Measurements from ENCODE around the gene TIMM29. TPM values are rescaled to one million over a fixed set of nuclear protein-coding genes. Genes with fewer than 3 reads are reported as not detected.

Gene TIMM29
- 24.0 and 32.7 TPM in 2 replicates for total RNA-seq

DNA sequence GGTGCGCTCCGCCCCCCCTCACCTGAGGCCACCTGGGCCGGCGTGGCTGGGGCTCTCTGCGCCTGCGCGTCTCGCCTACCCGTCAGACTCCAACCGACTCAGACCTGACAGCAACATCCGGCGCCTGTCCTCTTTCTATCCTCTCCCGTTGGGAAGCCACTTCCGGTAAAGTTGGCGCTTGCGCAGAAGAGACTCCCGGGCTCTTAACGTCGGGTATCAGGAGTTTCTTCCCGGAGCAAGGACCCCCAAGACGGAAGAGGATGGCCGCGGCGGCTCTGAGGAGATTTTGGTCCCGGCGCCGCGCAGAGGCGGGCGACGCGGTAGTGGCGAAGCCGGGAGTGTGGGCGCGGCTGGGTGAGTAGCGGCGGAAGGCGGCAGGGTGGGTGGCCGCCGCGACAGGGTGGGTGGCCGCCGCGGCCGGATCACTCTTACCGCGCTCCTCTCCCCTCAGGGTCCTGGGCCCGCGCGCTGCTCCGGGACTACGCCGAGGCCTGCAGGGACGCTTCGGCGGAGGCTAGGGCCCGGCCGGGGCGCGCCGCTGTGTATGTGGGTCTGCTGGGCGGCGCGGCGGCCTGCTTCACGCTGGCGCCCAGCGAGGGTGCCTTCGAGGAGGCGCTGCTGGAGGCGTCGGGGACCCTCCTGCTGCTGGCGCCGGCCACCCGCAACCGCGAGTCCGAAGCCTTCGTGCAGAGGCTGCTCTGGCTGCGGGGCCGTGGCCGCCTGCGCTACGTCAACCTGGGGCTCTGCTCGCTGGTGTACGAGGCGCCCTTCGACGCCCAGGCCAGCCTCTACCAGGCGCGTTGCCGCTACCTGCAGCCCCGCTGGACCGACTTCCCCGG, at the start of gene TIMM29, which contains the start of gene YIPF2:
Gene TIMM29 (plus strand): TSS at position 249 of the 839 bp plus-strand sequence. CDS start 12 bp downstream, at position 261.
Gene YIPF2 (minus strand): TSS at position 77 of the 839 bp plus-strand sequence. CDS start 229 bp downstream, outside the sequence.
- DNase-seq (ENCODE audit: low read depth in 2 of 2), result peak; percentile 97 to 98

DNA sequence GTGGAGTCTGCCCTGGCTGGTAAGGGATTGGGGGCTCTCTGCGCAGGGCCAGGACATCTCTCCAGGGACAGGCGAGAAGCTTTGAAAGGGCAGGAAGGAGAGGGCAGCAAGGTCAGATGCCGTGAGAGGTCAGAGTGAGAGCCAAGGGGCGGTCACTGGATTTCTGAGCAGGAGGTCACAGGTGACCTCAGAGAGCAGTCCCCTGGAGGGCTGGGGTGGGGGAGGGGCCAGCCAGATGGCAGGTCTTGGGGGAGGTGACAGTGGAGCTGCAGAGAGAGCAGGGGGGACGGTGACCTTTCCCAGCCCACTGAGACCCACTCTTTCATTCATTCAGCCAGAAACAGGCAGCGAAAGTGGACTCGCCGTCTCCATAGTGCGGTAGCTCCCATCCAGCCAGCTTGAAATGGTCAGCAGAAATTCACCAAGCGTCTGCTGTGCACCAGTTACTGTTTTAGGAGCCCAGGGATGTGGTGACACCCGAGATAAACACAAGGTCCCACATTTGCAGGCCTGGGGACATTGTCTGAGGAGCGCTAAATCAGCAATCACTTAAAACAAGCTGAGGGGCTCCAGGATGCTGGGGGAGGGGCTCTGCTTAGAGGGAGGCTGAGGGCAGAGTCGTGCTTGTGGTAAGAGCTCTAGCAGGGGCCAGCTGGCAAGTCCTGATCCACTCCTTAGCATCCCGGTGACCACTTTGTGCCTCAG, 47.1 kb upstream of the TIMM29 start:
- DNase-seq (ENCODE audit: low read depth in 2 of 2), result no peak

DNA sequence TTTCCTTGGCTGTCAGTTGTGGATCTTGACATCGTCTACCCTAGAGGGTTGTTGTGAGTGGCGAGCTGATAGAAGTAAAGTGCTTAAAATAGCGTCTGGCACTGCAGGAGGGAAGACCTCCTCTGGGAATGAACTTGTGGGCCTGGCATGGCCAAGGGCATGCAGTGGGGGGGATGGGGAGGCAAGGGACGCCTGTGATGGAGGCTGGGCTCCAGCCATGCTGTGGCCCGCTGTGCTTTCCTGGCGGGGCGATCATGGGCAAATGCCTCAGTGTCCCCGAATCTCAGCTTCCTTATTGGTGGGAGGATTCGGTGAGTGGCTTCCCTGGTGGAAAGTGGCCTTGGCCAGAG, 46.5 kb upstream of the TIMM29 start:
- DNase-seq (ENCODE audit: low read depth in 2 of 2), result no peak

DNA sequence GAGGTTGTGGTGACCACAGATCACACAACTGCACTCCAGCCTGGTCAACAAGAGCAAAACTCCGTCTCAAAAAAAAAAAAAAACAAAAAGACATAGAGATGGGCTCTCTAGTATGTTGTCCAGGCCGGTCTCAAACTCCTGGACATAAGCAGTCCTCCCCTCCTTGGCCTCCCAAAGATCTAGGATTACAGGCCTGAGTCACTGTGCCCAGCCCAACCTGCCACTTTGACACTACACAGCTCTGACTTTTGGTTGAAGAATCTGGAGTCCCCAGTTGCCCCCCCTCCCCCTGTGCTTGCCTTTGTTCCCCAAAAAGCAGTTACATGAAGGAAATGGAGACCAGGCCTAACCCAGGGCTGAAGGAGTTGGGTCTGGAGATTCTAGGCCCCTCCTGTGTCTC, 44.3 kb upstream of the TIMM29 start:
- no peak for DNase-seq (ENCODE audit: low read depth in 2 of 2)

DNA sequence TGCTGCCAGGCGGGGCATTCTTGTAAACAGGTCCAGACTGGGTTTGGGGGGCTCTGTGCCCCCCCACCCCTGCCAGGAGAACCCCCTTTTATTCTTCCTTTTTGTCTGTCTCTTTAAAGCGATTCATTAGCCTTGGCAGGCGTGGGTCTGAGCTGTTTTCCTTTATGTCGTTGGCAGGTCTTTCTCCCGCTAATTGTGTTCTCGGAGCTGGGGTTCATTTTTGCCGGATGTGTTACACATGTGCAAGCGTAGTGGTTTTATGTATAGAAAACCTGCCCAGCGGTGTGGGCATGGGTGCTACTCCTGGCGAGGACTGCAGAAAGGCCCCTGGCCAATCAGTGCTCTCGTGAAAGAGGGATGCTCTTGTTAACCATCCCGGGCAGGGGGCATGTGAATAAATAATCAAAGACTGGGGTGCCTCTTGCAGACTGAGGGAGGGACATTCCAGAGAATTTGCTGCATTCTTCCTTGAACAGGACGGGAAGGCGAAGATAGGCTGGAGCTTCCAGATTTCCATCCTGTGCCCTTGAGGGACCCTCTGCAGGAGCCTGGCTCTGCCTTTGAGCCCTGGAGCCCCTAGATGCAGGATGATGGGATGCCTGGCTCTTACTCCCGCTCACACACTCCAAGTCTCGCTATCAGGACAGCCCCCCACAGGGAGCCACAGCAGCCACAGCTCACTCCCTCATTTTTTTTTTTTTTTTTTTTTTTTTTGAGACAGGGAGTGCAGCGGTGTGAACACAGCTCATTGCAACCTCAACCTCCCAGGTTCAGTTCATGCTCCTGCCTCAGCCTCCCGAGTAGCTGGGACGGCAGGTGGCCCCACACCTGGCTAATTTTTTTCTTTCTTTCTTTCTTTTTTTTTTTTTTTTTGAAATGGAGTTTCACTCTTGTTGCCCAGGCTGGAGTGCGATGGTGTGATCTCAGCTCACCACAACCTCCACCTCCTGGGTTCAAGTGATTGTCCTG, 43.1 kb upstream of the TIMM29 start:
- peak in 1 of 2 donors; percentile 31 for DNase-seq (ENCODE audit: low read depth in 2 of 2)

DNA sequence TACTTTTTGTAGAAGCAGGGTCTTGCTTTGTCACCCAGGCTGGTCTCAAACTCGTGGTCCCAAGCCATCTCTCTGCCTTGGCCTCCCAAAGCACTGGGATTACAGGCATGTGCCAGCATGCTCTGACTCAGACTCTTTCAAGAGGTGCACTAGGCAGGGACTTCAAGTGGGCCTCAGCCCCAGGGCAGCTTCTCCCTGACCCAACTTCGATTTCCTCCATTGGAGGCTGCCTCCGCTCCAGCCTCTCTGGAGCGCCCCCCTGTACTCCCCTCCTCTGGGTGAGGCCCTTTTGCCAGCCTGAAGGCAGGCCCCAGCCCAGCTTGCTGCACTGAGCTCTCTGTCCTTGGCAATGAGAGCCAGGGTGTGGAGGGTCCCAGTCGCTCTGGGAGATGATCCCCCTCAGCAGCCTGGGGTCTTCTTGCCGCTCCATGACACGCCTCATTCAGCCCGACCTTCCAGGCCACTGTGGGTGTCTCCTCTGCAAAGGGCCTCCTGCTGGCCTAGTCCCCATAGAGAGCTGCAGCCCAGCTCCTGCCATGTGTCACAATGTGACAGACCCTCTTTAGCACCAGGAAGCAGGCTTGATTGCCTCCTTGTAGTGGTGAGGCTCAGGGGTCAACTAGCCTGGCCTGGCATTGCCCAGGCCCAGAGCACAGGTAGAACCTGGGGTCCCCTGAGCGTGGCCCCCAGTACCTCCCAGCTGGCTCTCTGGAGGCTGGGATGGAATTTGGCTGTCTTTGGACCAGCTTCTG, 40.8 kb upstream of the TIMM29 start:
- DNase-seq (ENCODE audit: low read depth in 2 of 2), result no peak

DNA sequence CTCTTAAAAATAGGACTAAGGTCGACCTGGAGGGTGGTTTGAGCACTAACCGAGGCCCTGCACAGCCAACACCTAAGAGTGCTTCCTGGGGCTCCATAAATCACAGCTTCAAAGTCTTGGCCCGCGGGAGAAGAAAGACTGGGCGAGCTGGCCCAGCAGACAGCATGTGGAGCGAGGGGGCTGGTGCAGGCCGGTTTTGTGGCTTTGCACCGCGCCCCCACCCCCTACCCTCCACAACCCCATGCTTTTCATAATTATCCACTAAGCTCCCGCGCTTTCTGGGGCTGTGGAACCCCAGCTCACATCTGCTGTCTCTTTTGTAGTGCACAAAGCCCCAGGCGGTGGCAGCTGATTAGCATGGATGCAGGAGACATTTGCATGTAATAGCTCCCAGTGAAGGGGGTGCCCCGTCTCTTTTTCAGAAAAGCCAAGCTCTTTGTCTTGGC, 40.2 kb upstream of the TIMM29 start:
- no peak for DNase-seq (ENCODE audit: low read depth in 2 of 2)

DNA sequence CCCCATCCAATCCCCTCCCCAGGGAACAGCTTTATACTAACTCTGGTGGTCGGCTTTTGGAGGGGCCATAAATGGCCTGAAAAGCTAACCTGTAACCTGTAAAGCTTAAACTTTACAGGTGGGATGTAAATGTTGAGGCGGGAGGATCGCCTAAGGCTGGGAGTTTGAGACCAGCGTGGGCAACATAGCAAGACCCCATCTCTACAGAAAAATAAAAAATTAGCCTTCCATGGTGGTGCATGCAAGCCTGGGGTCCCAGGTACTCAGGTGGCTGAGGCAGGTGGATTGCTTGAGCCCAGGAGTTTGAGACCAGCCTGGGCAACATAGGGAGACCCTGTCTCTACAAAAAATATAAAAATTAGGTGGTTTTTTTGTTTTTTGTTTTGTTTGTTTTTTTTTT, 38.7 kb upstream of the TIMM29 start:
- no peak for DNase-seq (ENCODE audit: low read depth in 2 of 2)

DNA sequence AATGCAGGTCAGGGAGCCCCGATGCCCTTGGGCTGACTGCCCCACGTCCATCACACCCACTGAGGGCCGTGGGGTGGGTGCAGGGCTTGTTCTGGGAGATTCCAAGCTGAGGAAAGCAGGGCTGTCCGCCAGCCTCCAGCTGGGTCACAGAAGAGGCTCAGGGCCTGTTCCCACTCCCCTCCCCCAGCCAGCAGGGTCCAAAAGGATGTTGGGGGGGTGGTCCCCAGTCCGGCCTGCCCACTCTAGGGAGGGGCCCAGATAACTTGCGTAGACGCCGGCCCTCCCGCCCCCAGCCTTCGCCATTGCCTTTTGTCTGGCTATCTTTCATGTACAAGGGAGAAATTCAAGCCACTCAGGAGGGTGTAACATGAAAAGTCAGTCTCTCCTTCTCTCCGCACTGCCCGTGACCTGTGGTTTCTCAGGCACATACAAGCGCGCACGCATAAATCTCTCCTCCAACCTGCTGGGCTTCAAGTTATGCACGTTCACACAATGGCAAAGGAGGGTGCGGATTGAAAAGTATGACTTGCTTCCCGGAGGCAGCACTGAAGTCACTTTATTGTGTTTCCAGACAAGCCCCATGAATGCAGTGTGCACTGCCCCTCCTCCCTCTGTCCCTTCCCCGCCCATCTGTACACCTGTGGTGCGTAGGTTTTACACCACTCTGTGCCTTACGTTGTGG, 37.1 kb upstream of the TIMM29 start:
- DNase-seq (ENCODE audit: low read depth in 2 of 2), result no peak

DNA sequence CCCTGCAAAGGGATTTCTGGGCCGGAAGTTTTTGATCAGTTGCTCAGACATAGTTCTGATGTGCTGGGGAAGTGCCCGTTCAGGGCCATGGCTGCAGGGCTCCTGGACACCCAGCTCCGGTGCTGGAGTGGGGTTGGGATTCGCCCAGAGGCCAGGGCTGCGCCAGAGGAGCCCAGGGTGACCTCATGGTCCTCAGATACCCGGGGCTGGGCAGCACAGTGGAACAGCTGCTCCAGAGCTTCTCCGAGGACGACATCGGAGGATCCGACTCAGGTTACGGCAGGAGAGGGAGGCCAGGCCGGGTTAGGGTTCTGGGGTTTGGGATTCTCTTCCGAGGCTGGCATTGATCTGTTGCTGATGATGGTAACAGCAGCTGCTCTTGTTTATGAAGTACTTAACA, 36.4 kb upstream of the TIMM29 start:
- DNase-seq (ENCODE audit: low read depth in 2 of 2), result no peak

DNA sequence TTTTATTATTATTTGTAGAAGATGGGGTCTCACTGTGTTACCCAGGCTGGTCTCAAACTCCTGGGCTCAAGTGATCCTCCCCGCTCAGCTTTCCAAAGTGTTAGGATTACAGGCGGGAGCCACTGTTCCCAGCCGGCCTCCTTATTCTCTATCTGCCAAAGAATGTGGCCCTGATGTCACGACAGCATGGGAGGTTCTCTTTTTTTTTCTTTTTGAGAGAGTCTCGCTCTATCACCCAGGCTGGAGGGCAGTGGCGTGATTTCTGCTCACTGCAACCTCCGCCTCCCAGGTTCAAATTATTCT, 33.7 kb upstream of the TIMM29 start:
- DNase-seq (ENCODE audit: low read depth in 2 of 2), result no peak

DNA sequence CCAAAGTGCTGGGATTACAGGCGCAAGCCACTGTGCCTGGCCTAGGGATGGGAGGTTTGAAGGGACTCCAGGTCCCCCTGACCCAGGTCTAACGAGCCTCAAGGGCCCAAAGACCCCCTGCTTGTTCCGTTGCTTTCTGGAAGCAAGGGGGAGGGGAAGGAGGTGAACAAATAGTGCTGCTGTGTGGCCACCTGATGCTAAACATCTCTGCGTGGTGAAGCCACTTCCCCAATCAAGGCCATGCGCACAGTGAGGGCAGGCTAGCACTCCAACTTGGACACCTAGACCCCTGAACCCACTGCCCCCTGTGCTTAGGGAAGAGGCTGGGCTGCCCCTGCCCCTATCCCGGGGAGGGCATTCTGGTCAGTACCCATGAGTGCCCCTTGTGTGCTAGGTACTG, 33.2 kb upstream of the TIMM29 start:
- DNase-seq (ENCODE audit: low read depth in 2 of 2), result no peak

DNA sequence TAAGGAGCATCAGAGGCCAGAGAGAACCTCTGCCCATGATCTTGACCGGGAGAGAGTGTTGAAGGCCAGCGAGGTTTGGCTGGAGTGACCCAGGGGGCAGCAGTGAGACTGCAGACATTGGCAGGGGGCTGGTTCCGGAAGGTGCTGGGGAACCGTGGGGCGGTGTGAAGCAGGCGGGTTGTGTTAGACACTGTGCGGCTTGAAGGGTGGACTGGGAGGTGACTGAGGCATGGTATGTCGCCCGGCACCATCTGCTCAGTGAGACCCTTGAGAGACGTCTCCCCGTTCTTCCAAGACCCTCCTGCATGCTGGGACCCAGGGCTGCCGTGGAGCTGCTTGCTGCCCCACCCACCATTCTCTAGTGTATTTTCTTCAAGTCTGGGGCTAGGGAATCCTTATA, 32.7 kb upstream of the TIMM29 start:
- no peak for DNase-seq (ENCODE audit: low read depth in 2 of 2)

DNA sequence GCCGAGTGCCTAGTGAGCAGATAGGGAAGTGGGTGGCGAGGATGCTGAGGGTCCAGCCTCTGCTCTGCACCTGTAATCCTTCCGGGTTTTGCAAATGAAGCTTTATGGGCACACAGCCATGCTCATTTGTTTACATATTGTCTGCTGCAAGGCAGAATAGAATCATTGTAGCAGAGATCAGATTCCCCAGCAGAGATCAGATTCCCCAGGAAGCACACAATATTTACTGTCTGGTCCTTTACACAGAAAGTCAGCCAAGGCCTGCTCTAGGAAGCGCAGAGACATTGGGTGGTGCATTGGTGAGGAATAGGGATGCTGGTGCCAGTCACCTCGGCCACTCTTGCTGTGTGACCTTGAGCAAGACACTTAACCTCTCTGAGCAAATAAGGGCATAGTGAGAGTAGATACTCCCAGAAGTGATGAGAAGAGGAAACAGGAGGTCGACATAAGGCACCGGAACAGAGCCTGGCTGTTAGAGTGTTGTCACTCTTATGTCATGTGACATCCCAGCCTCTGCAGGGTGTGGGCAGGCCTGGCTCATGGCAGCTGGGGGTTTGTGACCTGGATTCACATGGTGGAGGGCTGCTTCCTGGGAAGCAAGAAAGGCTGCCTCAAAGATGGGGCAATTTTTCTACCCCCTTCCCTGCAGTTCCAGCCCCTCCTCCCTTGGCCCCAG, 31.6 kb upstream of the TIMM29 start:
- DNase-seq (ENCODE audit: low read depth in 2 of 2), result peak in 1 of 2 donors; percentile 50

DNA sequence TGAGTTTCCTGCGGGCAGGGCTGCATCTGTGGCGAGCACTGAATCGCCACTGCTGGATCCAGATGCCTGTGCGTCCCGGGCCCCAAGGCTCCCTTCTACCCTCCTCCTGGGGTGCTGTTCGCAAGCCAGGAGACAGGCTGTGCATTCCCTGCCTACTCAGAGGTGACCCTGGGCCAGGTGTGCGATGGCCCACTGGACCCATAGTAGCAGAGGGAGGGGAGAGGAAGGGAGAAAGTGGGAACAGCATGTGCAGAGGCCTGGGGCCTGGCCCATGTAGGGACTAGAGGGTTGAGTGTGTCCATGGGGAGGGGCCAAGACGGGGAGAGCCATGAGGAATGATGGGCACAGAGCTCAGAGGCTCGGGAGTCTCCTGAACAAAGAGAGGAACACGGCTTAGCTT, 30.0 kb upstream of the TIMM29 start:
- DNase-seq (ENCODE audit: low read depth in 2 of 2), result no peak

DNA sequence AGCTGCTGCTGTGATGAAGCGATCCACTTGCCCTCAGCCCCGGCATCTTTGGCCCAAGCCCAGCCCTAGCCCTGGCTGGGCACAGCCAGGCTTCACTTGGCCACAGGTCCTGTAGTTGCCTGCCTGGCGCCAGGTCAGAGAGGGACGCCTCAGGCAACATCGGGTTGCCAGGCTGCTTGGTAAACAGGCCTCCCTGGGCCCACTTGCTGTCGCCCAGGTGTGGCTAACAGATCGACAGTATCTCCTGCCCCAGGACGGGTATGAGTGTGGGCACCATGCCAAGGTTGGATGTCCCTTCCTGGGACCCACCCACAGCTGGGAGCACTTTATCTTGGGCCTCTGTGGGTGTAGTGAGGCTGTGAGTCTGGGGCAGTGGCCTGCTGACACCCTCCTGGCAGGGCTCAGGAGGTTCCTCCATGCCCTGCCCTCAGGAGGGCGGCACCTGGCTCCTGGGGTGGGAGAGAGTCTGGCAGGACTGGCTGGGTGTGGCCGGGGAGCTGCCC, 29.4 kb upstream of the TIMM29 start:
- no peak for DNase-seq (ENCODE audit: low read depth in 2 of 2)

DNA sequence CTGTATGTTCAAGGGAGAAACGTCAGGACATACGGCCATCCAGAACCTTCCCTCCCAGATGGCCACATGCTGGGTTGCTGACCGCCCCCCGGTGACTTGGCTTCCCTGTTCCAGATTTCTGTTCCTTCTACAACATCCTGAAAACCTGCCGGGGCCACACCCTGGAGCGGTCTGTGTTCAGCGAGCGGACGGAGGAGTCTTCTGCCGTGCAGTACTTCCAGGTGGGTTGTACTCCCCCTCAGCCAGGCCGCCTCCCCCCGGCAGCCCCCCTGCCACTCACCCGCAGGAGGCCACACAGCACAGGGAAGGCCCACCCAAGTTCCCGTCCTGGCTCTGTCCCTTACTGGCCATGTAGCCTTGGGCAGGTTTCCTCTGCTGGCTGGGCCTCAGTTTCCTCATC, 20.7 kb upstream of the TIMM29 start:
- DNase-seq (ENCODE audit: low read depth in 2 of 2), result no peak

DNA sequence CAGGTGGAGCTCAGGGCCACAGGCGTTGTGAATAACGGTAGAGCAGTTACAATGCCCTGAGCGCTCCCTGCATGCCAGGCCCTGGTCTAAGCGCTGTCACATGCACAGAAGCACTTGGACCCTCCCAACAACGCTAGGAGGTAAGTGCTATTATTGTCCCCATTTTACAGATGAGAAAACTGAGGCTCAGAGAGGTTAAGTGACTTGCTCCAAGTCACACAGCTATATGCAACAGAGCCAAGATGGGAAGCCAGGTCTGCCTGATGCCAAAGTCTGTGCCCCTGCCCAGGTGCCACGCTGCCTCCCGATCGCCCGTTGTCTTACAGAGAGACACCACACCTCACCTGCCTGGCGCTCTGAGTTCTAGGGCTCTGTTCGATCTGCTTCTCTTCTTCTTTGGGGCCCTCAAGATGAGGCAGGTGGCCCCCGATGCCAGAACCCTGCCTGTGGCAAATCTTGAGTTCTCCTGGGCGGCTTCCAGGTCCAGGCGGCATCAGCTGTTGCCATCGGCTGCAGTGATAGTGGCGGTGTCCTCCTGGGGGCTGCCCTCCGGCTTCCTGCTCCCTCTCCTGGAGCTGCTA, 20.1 kb upstream of the TIMM29 start:
- DNase-seq (ENCODE audit: low read depth in 2 of 2), result no peak

DNA sequence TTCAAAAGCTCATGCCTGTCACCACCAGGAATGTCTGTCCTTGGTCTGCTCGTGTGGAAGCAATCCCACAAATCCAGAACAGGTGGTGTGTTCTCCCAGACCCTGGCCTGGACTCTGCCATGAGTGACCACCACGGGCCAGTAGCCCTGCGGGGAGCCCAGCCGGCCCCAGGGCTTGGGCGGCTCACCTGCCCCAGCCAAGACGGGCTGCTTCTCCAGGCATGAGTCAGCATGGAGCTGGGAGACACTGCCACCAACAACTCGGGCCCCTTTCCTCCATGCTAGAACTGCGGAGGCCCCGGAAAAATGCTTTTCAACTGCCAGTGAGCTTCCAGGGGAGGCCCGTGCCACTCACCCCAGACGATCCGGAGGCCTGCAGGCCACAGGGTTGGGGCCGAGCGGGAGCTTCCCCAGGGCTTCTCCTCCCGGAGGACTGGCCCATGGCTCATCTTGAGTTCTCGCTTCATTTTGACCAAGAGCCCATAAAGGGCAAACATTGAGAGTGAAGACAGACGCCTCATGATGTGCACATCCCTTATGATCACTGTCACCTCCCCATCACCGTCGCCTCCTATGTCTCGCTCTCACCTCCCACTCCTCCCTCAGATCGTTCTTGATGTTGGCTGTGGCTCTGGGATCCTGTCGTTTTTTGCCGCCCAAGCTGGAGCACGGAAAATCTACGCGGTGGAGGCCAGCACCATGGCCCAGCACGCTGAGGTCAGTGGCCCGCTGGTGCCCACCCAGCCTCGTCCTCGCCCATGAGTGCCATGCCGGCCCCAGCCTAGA, 16.8 kb upstream of the TIMM29 start:
- DNase-seq (ENCODE audit: low read depth in 2 of 2), result no peak
